IMR-90 (cell line): ENCODE results near the gene KLHL40. TPM values are rescaled to one million over a fixed set of nuclear protein-coding genes. Genes with fewer than 3 reads are reported as not detected.

Source experiments
- ATAC-seq: fragments of 200-7000 bp; cut with Tn5 transposase; 2 replicates; pipeline ENCODE4 v1.9.1; 2020; ENCODE audit warnings: low read depth, mild to moderate bottlenecking, moderate library complexity
- BruUV-seq: library from RNA; stranded (reverse); fragments of 400-500 nt; replicated peaks from 2 replicates; lab custom pipeline; 2021; lab: Mats Ljungman, UMichigan
- CTCF ChIA-PET: fragments of 300-600 bp; formaldehyde crosslinking; extraction: SDS; loops from one replicate; lab custom pipeline; 2021; ENCODE audit warnings: antibody characterized with exemption; lab: Yijun Ruan, JAX
- POLR2A ChIA-PET: fragments of 300-600 bp; sonication (Branson Sonifier 250); formaldehyde crosslinking; loops from one replicate; lab custom pipeline; 2022; ENCODE audit warnings: antibody characterized with exemption; ENCODE audit not compliant: unreplicated experiment; lab: Charles Lee
- DNase-seq: peaks from one replicate; pipeline ENCODE4 v3.0.0; 2013
- H2AFZ ChIP-seq: replicated peaks from 2 replicates; pipeline ENCODE3; 2013; ENCODE audit warnings: low read length, mild to moderate bottlenecking; ENCODE audit not compliant: poor library complexity
- H2AK5ac ChIP-seq: 2 replicates; pipeline ENCODE4 v1.6.1; 2013; ENCODE audit warnings: low read depth, low read length, inconsistent platforms
- H2AK9ac ChIP-seq: replicated peaks from 2 replicates; pipeline ENCODE3; 2013; ENCODE audit warnings: mild to moderate bottlenecking, low read depth, low read length, moderate library complexity; ENCODE audit not compliant: poor library complexity
- H2BK120ac ChIP-seq: 2 replicates; pipeline ENCODE4 v1.6.1; 2013; ENCODE audit warnings: low read depth, low read length, inconsistent platforms
- H2BK15ac ChIP-seq: 3 replicates; pipeline ENCODE4 v1.6.1; 2013; ENCODE audit warnings: low read depth, low read length, inconsistent platforms
- H2BK20ac ChIP-seq: 2 replicates; pipeline ENCODE4 v1.6.1; 2013; ENCODE audit warnings: low read depth, mild to moderate bottlenecking, inconsistent platforms, low read length, moderate library complexity
- H2BK5ac ChIP-seq: 2 replicates; pipeline ENCODE4 v1.6.1; 2013; ENCODE audit warnings: mild to moderate bottlenecking, low read depth, low read length, inconsistent platforms; ENCODE audit not compliant: poor library complexity, severe bottlenecking
- H3K14ac ChIP-seq: replicated peaks from 2 replicates; pipeline ENCODE4 v1.6.1; 2013; ENCODE audit warnings: low read depth, low read length, inconsistent platforms
- H3K18ac ChIP-seq: 2 replicates; pipeline ENCODE4 v1.6.1; 2013; ENCODE audit warnings: low read depth, low read length, control low read depth
- H3K23ac ChIP-seq: 2 replicates; pipeline ENCODE4 v1.6.1; 2013; ENCODE audit warnings: low read depth, low read length, inconsistent platforms
- H3K27ac ChIP-seq: 2 replicates; pipeline ENCODE4 v1.5.1; 2013; ENCODE audit warnings: mild to moderate bottlenecking, control low read depth, low read length; ENCODE audit not compliant: insufficient read depth
- H3K27me3 ChIP-seq: 2 replicates; pipeline ENCODE4 v1.6.1; 2013; ENCODE audit warnings: low read length; ENCODE audit not compliant: control insufficient read depth, insufficient read depth
- H3K36me3 ChIP-seq: 2 replicates; pipeline ENCODE4 v1.6.1; 2013; ENCODE audit warnings: low read length, mixed read lengths; ENCODE audit not compliant: control insufficient read depth, insufficient read depth
- H3K4ac ChIP-seq: 2 replicates; pipeline ENCODE4 v1.6.1; 2013; ENCODE audit warnings: low read depth, low read length, inconsistent platforms
- H3K4me1 ChIP-seq: 2 replicates; pipeline ENCODE4 v1.6.1; 2013; ENCODE audit warnings: low read length, mixed read lengths; ENCODE audit not compliant: control insufficient read depth, insufficient read depth
- H3K4me2 ChIP-seq: 2 replicates; pipeline ENCODE4 v1.6.1; 2013; ENCODE audit warnings: low read depth, mild to moderate bottlenecking, control low read depth, low read length, moderate library complexity
- H3K4me3 ChIP-seq: 2 replicates; pipeline ENCODE4 v1.5.1; 2013; ENCODE audit warnings: low read depth, mild to moderate bottlenecking, control low read depth, low read length, moderate library complexity; ENCODE audit not compliant: insufficient read depth
- H3K56ac ChIP-seq: 2 replicates; pipeline ENCODE4 v1.6.1; 2013; ENCODE audit warnings: low read length, inconsistent platforms; ENCODE audit not compliant: insufficient read depth; ENCODE audit errors: extremely low read depth
- H3K79me1 ChIP-seq, 2 experiments: 2 replicates each; pipeline ENCODE4 v1.6.1; 2013; ENCODE audit warnings: low read length in 2 of 2, inconsistent platforms in 1 of 2, low read depth in 1 of 2
- H3K9ac ChIP-seq: 2 replicates; pipeline ENCODE4 v1.6.1; 2013; ENCODE audit warnings: low read depth, low read length, control low read depth
- H3K9me1 ChIP-seq: 2 replicates; pipeline ENCODE4 v1.6.1; 2013; ENCODE audit warnings: low read length, inconsistent platforms; ENCODE audit not compliant: insufficient read depth
- H3K9me3 ChIP-seq: 2 replicates; pipeline ENCODE4 v1.6.1; 2013; ENCODE audit warnings: low read length; ENCODE audit not compliant: control insufficient read depth, insufficient read depth
- H4K20me1 ChIP-seq: 2 replicates; pipeline ENCODE4 v1.6.1; 2013; ENCODE audit warnings: low read length, inconsistent platforms; ENCODE audit not compliant: insufficient read depth
- H4K5ac ChIP-seq: 2 replicates; pipeline ENCODE4 v1.6.1; 2013; ENCODE audit warnings: mild to moderate bottlenecking, low read depth, low read length, control low read depth
- H4K8ac ChIP-seq, 2 experiments: 2 replicates each; pipeline ENCODE4 v1.6.1; 2013; ENCODE audit warnings: low read depth in 2 of 2, low read length in 2 of 2, control low read depth in 1 of 2, inconsistent platforms in 1 of 2
- H4K91ac ChIP-seq: 2 replicates; pipeline ENCODE4 v1.6.1; 2013; ENCODE audit warnings: low read depth, low read length, inconsistent platforms; ENCODE audit not compliant: insufficient read depth
- CHD1 ChIP-seq: IDR thresholded peaks from 2 replicates; pipeline ENCODE4 v1.6.1; 2012; ENCODE audit warnings: low read depth, low read length, improper control_type of control experiment
- FOS ChIP-seq: fragments of 150-350 bp; IDR thresholded peaks from 2 replicates; pipeline ENCODE4 v1.6.1; 2016; ENCODE audit warnings: low read depth, low read length
- MAFK ChIP-seq: IDR thresholded peaks from 2 replicates; pipeline ENCODE4 v1.6.1; 2012; ENCODE audit warnings: low read depth, low read length, improper control_type of control experiment
- MXI1 ChIP-seq: IDR thresholded peaks from 2 replicates; pipeline ENCODE4 v1.6.1; 2012; ENCODE audit warnings: low read depth, mild to moderate bottlenecking, low read length, moderate library complexity, borderline replicate concordance
- NFE2L2 ChIP-seq: fragments of 150-350 bp; IDR thresholded peaks from 2 replicates; pipeline ENCODE4 v1.6.1; 2016; ENCODE audit warnings: low read depth, mild to moderate bottlenecking, low read length
- RAD21 ChIP-seq: IDR thresholded peaks from 2 replicates; pipeline ENCODE4 v1.6.1; 2012; ENCODE audit warnings: low read length, improper control_type of control experiment
- RCOR1 ChIP-seq: IDR thresholded peaks from 2 replicates; pipeline ENCODE4 v1.6.1; 2012; ENCODE audit warnings: mild to moderate bottlenecking, low read length, improper control_type of control experiment; ENCODE audit not compliant: insufficient replicate concordance
- RFX5 ChIP-seq: IDR thresholded peaks from 2 replicates; pipeline ENCODE4 v1.8.0; 2012; ENCODE audit warnings: low read depth, mild to moderate bottlenecking, low read length, moderate library complexity
- SMC3 ChIP-seq: fragments of 150-350 bp; IDR thresholded peaks from 2 replicates; pipeline ENCODE4 v1.6.1; 2016; ENCODE audit warnings: low read depth, mild to moderate bottlenecking, antibody characterized with exemption, low read length, moderate library complexity
- WGBS, 2 experiments: methylation state at CpG; one replicate each; pipeline versions ENCODE4 v1.1.5 to v1.1.7; 2013; ENCODE audit warnings: missing lambda C conversion rate in 2 of 2; ENCODE audit not compliant: insufficient read length in 1 of 2; ENCODE audit errors: extremely low coverage in 2 of 2; 5-methylcytosine and 5-hydroxymethylcytosine counted together
- dilution Hi-C: fragments of 300-500 bp; cut with HindIII; formaldehyde crosslinking; loops from one replicate; pipeline ENCODE4 v1.14.3; 2018; ENCODE audit warnings: low sequenced_read_pairs; ENCODE audit not compliant: unreplicated experiment
- in situ Hi-C: fragments of 300-500 bp; cut with MboI; formaldehyde crosslinking; loops from 3 replicates; pipeline ENCODE4 v1.14.3; 2019; ENCODE audit warnings: low sequenced_read_pairs, inconsistent platforms, mixed read lengths
- intact Hi-C: fragments of 100-400 bp; cut with micrococcal nuclease; formaldehyde crosslinking; loops from 2 replicates; pipeline ENCODE4 v1.10.0; 2022
- polyA plus RNA-seq, 3 experiments: library from polyadenylated mRNA; depleted of rRNA; stranded (reverse); fragments of >200 nt; gene quantifications; 2 replicates each; pipeline ENCODE4 v1.2.3, GENCODE V29; 2012; ENCODE audit warnings: low replicate concordance in 1 of 3
- total RNA-seq: library from RNA; depleted of rRNA; stranded (reverse); fragments of >200 nt; gene quantifications from 2 replicates; pipeline ENCODE4 v1.2.3, GENCODE V29; 2012
- TF ChIP-seq, protein P1 (sequence below): fragments of 150-350 bp; IDR thresholded peaks from 2 replicates; pipeline ENCODE4 v1.6.1; 2017; ENCODE audit warnings: mild to moderate bottlenecking, antibody characterized with exemption, low read length, low read depth
- TF ChIP-seq, protein P2 (sequence below): fragments of 150-350 bp; IDR thresholded peaks from 2 replicates; pipeline ENCODE4 v1.6.1; 2016; ENCODE audit warnings: low read depth, mild to moderate bottlenecking, low read length, moderate library complexity, borderline replicate concordance
- TF ChIP-seq, protein P3 (sequence below): conservative IDR thresholded peaks from 2 replicates; pipeline ENCODE4 v1.5.1; 2012; ENCODE audit warnings: mild to moderate bottlenecking, low read depth, low read length, improper control_type of control experiment

Gene KLHL40
- total and polyA plus RNA-seq, 2 of the 4 experiments (the other 2 are of a cell fraction) = not detected

DNA sequence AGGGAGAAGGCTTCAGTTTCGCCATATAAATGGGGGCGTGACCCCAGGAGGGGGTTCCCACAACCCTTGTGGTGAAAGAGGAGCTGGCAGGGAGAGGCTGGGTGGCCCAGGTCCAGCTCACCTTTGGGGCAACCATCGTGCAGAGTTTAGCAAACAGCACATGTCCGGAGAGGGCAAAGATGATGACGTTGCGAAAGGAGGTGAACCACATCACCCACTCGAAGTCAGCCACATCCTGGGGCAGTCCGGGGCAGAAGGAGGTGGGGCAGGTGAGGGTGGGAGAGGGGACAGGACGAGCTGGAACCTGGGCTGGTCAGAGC is 13.5 kb downstream of the KLHL40 start:
- H3K56ac ChIP-seq = no peak overlapping the region
- no peak overlapping the region for H3K18ac ChIP-seq
- H2BK5ac ChIP-seq = no peak overlapping the region
- no peak overlapping the region for H2AFZ ChIP-seq
- no peak for DNase-seq
- no peak overlapping the region for H3K27ac ChIP-seq
- no peak overlapping the region for H2BK20ac ChIP-seq
- no peak overlapping the region for H3K4ac ChIP-seq
- dilution Hi-C loops = no loop called here
- no peak overlapping the region for H2AK9ac ChIP-seq
- H3K4me1 ChIP-seq = no peaks in the 10 kb centered on the region
- no peak overlapping the region for H2BK15ac ChIP-seq
- H4K91ac ChIP-seq = no peak overlapping the region
- in situ Hi-C loops = no loop called here
- no peaks in the 10 kb centered on the region for H3K9me3 ChIP-seq
- intact Hi-C loops = no loop called here
- no peaks in the 10 kb centered on the region for H3K36me3 ChIP-seq
- no peak overlapping the region for H2BK120ac ChIP-seq
- no peak overlapping the region for H3K9ac ChIP-seq
- H3K79me1 ChIP-seq = no peaks in the 10 kb centered on the region
- no peak for TF ChIP-seq MAFK
- TF ChIP-seq FOS = no peak
- TF ChIP-seq, protein P1, sequence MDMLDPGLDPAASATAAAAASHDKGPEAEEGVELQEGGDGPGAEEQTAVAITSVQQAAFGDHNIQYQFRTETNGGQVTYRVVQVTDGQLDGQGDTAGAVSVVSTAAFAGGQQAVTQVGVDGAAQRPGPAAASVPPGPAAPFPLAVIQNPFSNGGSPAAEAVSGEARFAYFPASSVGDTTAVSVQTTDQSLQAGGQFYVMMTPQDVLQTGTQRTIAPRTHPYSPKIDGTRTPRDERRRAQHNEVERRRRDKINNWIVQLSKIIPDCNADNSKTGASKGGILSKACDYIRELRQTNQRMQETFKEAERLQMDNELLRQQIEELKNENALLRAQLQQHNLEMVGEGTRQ = no peak
- no peak for TF ChIP-seq NFE2L2
- TF ChIP-seq, protein P2, sequence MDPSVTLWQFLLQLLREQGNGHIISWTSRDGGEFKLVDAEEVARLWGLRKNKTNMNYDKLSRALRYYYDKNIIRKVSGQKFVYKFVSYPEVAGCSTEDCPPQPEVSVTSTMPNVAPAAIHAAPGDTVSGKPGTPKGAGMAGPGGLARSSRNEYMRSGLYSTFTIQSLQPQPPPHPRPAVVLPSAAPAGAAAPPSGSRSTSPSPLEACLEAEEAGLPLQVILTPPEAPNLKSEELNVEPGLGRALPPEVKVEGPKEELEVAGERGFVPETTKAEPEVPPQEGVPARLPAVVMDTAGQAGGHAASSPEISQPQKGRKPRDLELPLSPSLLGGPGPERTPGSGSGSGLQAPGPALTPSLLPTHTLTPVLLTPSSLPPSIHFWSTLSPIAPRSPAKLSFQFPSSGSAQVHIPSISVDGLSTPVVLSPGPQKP = no peak
- TF ChIP-seq RAD21 = no peak
- no peak for TF ChIP-seq SMC3
- no peak for TF ChIP-seq RFX5
- no peak for TF ChIP-seq MXI1
- TF ChIP-seq CHD1 = no peak
- TF ChIP-seq RCOR1 = no peak
- TF ChIP-seq, protein P3, sequence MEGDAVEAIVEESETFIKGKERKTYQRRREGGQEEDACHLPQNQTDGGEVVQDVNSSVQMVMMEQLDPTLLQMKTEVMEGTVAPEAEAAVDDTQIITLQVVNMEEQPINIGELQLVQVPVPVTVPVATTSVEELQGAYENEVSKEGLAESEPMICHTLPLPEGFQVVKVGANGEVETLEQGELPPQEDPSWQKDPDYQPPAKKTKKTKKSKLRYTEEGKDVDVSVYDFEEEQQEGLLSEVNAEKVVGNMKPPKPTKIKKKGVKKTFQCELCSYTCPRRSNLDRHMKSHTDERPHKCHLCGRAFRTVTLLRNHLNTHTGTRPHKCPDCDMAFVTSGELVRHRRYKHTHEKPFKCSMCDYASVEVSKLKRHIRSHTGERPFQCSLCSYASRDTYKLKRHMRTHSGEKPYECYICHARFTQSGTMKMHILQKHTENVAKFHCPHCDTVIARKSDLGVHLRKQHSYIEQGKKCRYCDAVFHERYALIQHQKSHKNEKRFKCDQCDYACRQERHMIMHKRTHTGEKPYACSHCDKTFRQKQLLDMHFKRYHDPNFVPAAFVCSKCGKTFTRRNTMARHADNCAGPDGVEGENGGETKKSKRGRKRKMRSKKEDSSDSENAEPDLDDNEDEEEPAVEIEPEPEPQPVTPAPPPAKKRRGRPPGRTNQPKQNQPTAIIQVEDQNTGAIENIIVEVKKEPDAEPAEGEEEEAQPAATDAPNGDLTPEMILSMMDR = no peak
- no peaks in the 10 kb centered on the region; the same call in 1 of the 2 replicates for H3K9me1 ChIP-seq
- no peak for ATAC-seq
- BruUV-seq = no TSS peak
- POLR2A ChIA-PET = no interaction called here
- no peak overlapping the region for H3K23ac ChIP-seq
- H4K20me1 ChIP-seq = no peaks in the 10 kb centered on the region; the same call in 1 of the 2 replicates
- no peak overlapping the region for H4K8ac ChIP-seq
- CTCF ChIA-PET = no interaction called here
- no peak overlapping the region for H2AK5ac ChIP-seq
- WGBS, 2 experiments = no CpG with 5 or more reads among the region's 9 CpGs
- no peak overlapping the region for H3K14ac ChIP-seq
- H3K4me3 ChIP-seq = no peak overlapping the region
- H4K5ac ChIP-seq = no peak overlapping the region
- H3K4me2 ChIP-seq = no peak overlapping the region
- H3K27me3 ChIP-seq = peaks cover 46% of the 10 kb centered on the region; the same call in 1 of the 2 replicates
